Keratinocyte (primary cell): ENCODE measurements around the gene ANKRD40. TPM values are rescaled to one million over a fixed set of nuclear protein-coding genes. Genes with fewer than 3 reads are reported as not detected.

ENCODE experiments used
- DNase-seq: peaks from one replicate; pipeline ENCODE4 v3.0.0-alpha.2; 2011; ENCODE audit warnings: low read depth, missing footprints, low spot score
- FAIRE-seq: peaks from 2 replicates; lab custom pipeline; 2011; peaks lifted over from hg19 to GRCh38; lab: Jason Lieb, UNC
- H2AFZ ChIP-seq: 2 replicates; pipeline ENCODE4 v1.6.0; 2012; ENCODE audit warnings: low read length, control low read depth, inconsistent platforms; ENCODE audit not compliant: control insufficient read depth
- H3K27ac ChIP-seq: 2 replicates; pipeline ENCODE4 v1.5.1; 2011; ENCODE audit warnings: low read length; ENCODE audit not compliant: control insufficient read depth, insufficient read depth
- H3K27me3 ChIP-seq: 3 replicates; pipeline ENCODE4 v1.6.0; 2011; ENCODE audit warnings: low read length; ENCODE audit not compliant: control insufficient read depth, insufficient read depth; ENCODE audit errors: extremely low read depth
- H3K36me3 ChIP-seq, 2 experiments: 2 replicates in 1 of 2; 3 replicates in 1 of 2; pipeline ENCODE4 v1.5.1; 2011; ENCODE audit warnings: low read length in 2 of 2, mild to moderate bottlenecking in 1 of 2; ENCODE audit not compliant: control insufficient read depth in 2 of 2, insufficient read depth in 2 of 2; ENCODE audit errors: extremely low read depth in 1 of 2
- H3K4me1 ChIP-seq: 3 replicates; pipeline ENCODE4 v1.5.1; 2011; ENCODE audit warnings: low read length; ENCODE audit not compliant: control insufficient read depth, insufficient read depth; ENCODE audit errors: extremely low read depth
- H3K4me2 ChIP-seq: 3 replicates; pipeline ENCODE4 v1.6.0; 2011; ENCODE audit warnings: low read depth, low read length; ENCODE audit not compliant: control insufficient read depth, insufficient read depth; ENCODE audit errors: extremely low read depth
- H3K4me3 ChIP-seq, 3 experiments: fragments of 200-600 bp in 1 of 3; sonication (generic) in 1 of 3; 2 replicates in 2 of 3; 3 replicates in 1 of 3; pipeline ENCODE4 v1.5.1; 2011 to 2016; ENCODE audit warnings: low read length in 3 of 3, mild to moderate bottlenecking in 3 of 3, control low read depth in 2 of 3, inconsistent platforms in 1 of 3, low read depth in 1 of 3, mixed read lengths in 1 of 3, mixed run types in 1 of 3, moderate library complexity in 1 of 3; ENCODE audit not compliant: control insufficient read depth in 2 of 3, insufficient read depth in 2 of 3; ENCODE audit errors: extremely low read depth in 1 of 3
- H3K79me2 ChIP-seq: 2 replicates; pipeline ENCODE4 v1.6.0; 2012; ENCODE audit warnings: low read length; ENCODE audit not compliant: control insufficient read depth, insufficient read depth
- H3K9ac ChIP-seq: 3 replicates; pipeline ENCODE4 v1.6.0; 2011; ENCODE audit warnings: low read length; ENCODE audit not compliant: control insufficient read depth, insufficient read depth; ENCODE audit errors: extremely low read depth
- H3K9me1 ChIP-seq: 3 replicates; pipeline ENCODE4 v1.6.0; 2011; ENCODE audit warnings: low read length; ENCODE audit not compliant: control insufficient read depth, insufficient read depth; ENCODE audit errors: extremely low read depth
- H3K9me3 ChIP-seq: 2 replicates; pipeline ENCODE4 v1.5.1; 2012; ENCODE audit warnings: low read depth, low read length; ENCODE audit not compliant: control insufficient read depth
- H4K20me1 ChIP-seq: 3 replicates; pipeline ENCODE4 v1.6.0; 2011; ENCODE audit warnings: low read length; ENCODE audit not compliant: control insufficient read depth, insufficient read depth; ENCODE audit errors: extremely low read depth
- CTCF ChIP-seq, 3 experiments: IDR thresholded peaks in 1 of 3; conservative IDR thresholded peaks in 1 of 3; optimal IDR thresholded peaks in 1 of 3; 2 replicates in 2 of 3; 3 replicates in 1 of 3; pipeline versions ENCODE3 to v1.5.1; 2011; ENCODE audit warnings: low read length in 3 of 3, mild to moderate bottlenecking in 3 of 3, moderate library complexity in 2 of 3, control low read depth in 1 of 3, inconsistent platforms in 1 of 3; ENCODE audit not compliant: insufficient read depth in 2 of 3; ENCODE audit errors: extremely low read depth in 1 of 3
- EZH2 ChIP-seq: IDR thresholded peaks from one replicate; pipeline ENCODE4 v1.6.1; 2012; ENCODE audit warnings: inconsistent platforms, mild to moderate bottlenecking, low read length, moderate library complexity
- dilution Hi-C: fragments of 300-500 bp; cut with MboI; formaldehyde crosslinking; loops from one replicate; pipeline ENCODE4 v1.7.0; 2020; ENCODE audit warnings: low sequenced_read_pairs; ENCODE audit not compliant: extremely low pct_ligation_motif_present
- polyA plus RNA-seq, 5 experiments: library from polyadenylated mRNA; depleted of rRNA in 3 of 5; stranded (reverse) in 3 of 5; stranded (forward) in 1 of 5; unstranded in 1 of 5; fragments of >200 nt; gene quantifications; 1 replicate in 1 of 5; 2 replicates in 3 of 5; 3 replicates in 1 of 5; pipeline versions ENCODE4 v1.2.1 to v1.2.3, GENCODE V29; 2011 to 2012; ENCODE audit warnings: missing spikeins in 2 of 5, low read depth in 1 of 5, low replicate concordance in 1 of 5

The ANKRD40 gene
- polyA plus RNA-seq, 1 donor (not counting 4 experiments of a cell fraction or from before 2014, with no cell fraction given) = 32.7 TPM

DNA sequence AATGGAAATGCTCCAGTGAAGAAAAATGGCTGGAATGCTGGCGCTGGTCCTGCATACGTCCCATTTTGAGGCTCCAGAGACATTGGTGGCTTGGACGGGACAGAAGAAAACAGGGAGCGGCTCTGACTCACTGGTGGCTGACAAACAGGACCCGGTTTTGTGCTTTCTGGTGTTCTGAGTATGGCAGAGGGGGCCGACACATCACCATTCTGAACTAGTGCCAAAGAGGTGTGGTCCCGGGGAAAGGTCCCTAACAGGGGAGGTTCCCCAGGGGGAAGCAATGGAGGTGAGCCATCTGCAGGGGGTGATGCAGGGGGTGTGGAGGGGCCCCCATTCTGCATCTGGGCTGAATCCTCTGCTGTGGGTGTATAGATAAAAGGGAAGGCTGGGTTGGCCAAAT is 8.3 kb downstream of the ANKRD40 start:
- Histone ChIP-seq H3K27me3 (no peaks in the 10 kb centered on the region), H3K9ac (no peak overlapping the region), H3K4me1 (peaks cover 6% of the 10 kb centered on the region), H3K4me3 (no peak overlapping the region), H3K9me3 (no peaks in the 10 kb centered on the region), H3K9me1 (no peaks in the 10 kb centered on the region), H3K27ac (no peak overlapping the region), H3K36me3 (peaks cover 23 to 50% of the 10 kb centered on the region in 2 experiments), H2AFZ (no peak overlapping the region), H3K4me2 (no peak overlapping the region), H3K79me2 (peaks cover 30% of the 10 kb centered on the region), H4K20me1 (peaks cover 2% of the 10 kb centered on the region)
- DNase-seq (no peak), FAIRE-seq (no peak)
- TF ChIP-seq EZH2 = no peak
- TF ChIP-seq CTCF (optimal IDR thresholded peaks at IDR 0.05 in 1 of 3, IDR thresholded peaks at IDR 0.05 in 1 of 3, conservative IDR thresholded peaks at IDR 0.05 in 1 of 3; ENCODE audit: extremely low read depth in 1 of 3, insufficient read depth in 2 of 3, low read length in 3 of 3) = no peak
- dilution Hi-C loops = no loop called here

DNA sequence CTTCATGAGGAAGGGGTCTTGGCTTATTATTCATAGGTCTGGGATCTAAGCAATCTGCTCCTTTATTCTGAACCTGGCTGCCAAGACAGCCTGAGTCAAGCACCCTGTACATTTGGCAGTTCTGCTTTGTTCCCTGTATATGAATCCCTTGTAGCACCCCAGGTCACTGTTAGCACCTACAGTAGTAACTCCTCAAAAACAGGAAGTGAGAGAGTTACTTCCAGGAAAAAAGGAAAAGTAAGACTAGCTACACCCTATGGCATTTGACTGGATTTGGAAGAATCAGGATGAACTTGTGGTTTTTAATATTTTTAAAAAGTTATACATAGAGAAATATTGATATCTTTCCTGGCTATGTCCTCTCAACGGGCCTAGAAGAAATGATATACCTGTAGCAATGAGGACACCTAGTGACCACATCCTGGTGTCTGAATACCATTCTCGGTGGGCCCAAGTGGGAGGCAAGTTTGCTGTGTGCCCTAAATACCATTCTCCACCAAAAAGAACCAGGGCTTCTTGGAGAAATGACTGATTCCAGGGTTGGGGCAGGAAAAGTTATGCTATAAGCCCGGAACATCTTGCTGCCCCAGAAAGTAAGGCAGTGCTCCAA is 9.9 kb downstream of the ANKRD40 start:
- FAIRE-seq (no peak), DNase-seq (no peak)
- H3K4me1 ChIP-seq = peaks cover 6% of the 10 kb centered on the region
- H3K27ac ChIP-seq = no peak overlapping the region
- peaks cover 2% of the 10 kb centered on the region for H4K20me1 ChIP-seq
- H3K27me3 ChIP-seq = no peaks in the 10 kb centered on the region
- peaks cover 27 to 59% of the 10 kb centered on the region in 2 experiments for H3K36me3 ChIP-seq
- peaks cover 17% of the 10 kb centered on the region for H3K79me2 ChIP-seq
- no peak overlapping the region for H3K4me2 ChIP-seq
- H3K9me1 ChIP-seq = no peaks in the 10 kb centered on the region
- no peak overlapping the region for H2AFZ ChIP-seq
- H3K4me3 ChIP-seq = no peak overlapping the region
- dilution Hi-C loops = no loop called here
- no peaks in the 10 kb centered on the region for H3K9me3 ChIP-seq
- TF ChIP-seq CTCF (optimal IDR thresholded peaks at IDR 0.05 in 1 of 3, IDR thresholded peaks at IDR 0.05 in 1 of 3, conservative IDR thresholded peaks at IDR 0.05 in 1 of 3; ENCODE audit: extremely low read depth in 1 of 3, insufficient read depth in 2 of 3, low read length in 3 of 3) (peak in 2 of 3 experiments; percentile 7 to 38), EZH2 (no peak)
- H3K9ac ChIP-seq = no peak overlapping the region
